RPMI7951 (cell line): ENCODE measurements around the gene WBP2. TPM values are rescaled to one million over a fixed set of nuclear protein-coding genes. Genes with fewer than 3 reads are reported as not detected.

Experiments used
- DNase-seq: peaks from one replicate; pipeline ENCODE4 v3.0.0-alpha.2; 2012; ENCODE audit warnings: low read depth
- total RNA-seq: library from RNA; depleted of rRNA; stranded (reverse); fragments of >200 nt; shearing (Covaris generic); gene quantifications from 2 replicates; pipeline ENCODE4 v1.2.3, GENCODE V29; 2014

Gene WBP2
- total RNA-seq, 1 experiment from 2014 or later = 24.9 TPM

DNA sequence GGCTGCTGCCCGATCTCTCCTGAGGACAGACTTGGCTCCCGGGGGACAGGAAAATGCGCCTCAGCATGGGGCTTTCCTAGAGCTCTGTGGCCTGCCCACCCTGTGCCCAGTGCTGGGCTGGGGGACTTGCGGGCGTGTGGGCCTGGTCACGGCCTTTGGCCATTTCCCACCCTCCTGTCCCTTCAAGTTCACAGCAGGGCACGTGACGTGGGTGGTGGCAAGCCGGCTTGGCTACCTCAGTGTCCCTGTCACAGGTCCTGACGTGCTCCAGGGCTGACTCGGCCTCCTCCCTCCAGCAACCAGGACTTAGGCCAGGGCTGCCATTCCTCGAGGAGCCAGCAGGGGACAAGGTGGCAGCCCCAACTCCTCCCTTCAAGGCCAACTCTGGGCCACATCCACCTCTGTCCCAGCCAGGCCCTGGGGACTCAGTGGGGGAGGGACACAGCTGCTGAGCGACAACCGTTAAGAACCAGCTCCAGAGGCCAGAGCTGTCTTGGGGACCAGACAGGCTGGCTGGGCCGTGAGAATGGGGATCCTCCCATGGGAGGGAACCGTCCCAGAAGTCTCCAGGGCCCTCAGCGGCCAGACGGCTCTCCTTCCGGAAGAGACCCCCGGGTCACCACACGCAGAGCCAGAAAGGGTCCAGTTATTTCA lies 9.9 kb downstream of the WBP2 start:
- peak; percentile 60 for DNase-seq

DNA sequence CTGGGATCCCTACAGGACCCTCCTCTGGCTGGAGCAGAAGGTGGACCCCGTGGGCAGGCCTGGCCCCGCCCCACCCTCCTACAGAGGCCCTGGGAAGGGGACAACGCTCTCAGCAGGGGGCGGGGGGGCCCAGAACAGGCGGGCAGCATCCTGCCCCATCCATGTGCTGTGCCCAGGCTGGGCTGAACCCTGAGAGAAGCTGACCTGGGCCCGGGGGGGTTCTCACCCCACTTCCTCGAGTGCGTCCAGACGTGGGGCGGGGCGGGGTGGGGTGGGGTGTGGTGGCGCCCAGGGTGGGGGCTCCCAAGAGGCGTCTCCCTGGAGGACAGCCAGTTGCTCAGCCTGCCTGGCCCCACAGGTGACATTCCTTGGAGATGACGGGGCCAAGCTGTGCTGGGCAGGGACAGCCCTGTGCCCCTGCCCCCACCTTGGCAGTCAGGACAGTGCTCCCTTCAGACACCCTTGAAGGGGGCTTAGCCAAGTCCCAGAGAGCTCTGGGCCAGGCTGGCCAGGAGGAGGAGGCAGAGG lies 10.5 kb downstream of the WBP2 start:
- no peak for DNase-seq

DNA sequence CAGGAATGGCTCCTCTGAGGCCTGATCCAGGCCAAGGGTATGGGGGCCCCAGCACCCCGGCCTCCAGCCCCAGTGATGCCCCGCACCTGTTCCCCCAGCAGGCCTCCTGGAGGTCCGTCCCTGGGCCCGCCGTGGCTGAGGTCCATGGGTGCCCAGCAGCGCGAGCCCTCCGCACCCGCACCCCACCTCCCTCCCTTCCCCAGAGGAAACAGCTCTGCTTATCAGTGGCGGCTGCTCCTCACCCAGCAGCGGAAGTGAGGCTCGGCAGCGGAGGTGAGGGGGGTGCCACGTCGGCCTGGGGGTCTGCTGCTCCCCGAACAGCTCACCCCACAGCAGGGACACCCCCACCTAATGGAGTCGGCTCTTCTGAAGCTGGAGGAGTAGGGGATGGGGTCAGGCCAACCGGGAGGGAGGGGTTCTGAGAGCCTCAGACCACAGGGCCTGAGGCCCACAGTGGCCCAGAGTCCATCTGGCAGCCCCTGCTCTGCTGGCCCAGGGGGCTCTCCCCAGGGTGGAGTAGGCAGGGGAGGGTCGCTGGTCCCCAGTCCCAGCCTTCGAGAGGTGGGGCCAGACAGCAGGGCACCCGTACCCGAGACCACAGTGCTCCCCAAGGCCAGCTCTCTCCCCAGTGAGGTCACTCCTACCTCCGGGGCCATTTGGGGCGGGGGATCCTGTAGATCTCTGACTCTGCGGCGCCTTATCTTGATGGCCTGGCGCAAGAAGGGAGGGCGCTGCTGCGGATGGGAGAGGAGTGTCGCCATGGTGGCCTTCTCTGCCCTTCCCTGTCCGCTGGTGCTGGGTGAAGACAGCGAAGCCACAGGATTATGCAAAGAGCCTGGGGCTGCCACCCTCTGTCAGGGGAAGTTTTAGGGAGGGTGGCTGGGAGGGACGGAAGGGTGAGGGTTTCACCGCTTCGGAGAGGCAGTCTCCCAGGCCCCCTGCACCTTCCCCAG lies 11.3 kb downstream of the WBP2 start, which contains the start of gene UNC13D:
Gene UNC13D, minus strand, starts transcription at position 828 of the 953 bp plus-strand sequence. Its CDS starts 67 bp downstream, at position 761.
- no peak for DNase-seq

DNA sequence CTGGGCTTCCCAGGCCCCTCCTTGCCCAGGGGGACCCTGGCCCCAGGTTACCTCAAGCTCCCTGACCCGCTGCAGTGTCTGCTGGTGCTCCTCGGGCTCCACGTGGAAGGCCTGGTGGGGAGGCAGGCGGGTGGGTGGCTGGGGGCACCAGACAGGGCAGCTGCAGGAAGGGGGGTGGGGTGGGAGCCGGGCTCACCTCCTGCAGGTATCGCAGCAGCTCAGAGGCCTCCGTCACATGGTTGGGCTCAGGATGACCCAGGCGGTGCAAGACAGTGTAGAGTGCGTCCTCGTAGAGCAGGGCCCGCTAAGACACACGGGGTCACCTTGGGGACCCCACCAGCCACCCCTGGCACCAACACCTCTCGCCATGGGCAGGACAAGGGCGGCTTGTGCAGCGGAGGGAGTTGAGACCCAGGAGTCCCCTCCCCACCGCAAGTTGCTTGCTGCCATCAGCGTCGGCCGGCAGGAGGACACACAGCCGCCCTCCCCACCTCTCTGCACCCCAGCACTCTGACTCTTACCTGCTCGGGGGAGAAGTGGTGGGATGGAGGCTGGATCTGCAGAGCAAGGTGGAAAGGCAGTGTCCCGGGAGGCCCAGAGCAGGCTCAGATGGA lies 12.1 kb downstream of the WBP2 start:
- no peak for DNase-seq

DNA sequence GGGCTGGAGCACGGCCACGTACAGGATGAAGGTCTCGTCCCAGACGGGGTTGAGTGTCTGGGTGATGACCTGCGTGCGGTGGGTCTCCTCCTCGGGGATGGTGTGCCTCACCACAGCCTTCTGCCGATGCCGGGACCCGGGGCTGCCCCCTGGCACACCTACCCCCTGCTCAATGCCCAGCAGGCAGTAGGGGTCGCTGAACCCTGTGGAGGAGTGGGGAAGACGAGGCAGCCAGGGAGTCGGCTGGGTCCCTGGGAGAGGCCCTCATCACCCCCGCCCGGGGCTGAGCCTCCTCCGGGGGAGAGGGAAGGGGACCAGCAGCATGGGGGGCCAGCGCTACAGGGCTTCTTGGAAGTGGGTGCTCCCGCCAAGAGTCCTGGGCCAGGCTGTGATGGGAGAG lies 12.7 kb downstream of the WBP2 start:
- DNase-seq = no peak

DNA sequence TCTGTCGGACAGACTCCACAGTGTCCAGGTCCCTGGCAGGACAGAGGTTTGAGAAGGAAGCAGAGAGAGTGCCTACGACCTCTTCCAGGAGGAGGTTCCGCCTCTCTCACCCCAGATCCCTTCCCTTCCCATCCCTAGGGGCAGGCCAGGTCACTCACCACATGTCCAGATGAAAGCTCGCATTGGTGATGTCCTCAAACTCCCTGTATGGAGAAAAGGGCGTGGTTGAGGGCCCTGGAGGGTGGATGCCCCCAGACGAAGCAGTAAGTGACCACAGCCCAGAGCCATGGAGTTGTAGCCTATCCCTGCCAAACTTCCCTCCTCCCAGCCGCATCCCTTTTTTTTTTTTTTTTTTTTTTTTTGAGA lies 14.4 kb downstream of the WBP2 start:
- peak; percentile 36 for DNase-seq

DNA sequence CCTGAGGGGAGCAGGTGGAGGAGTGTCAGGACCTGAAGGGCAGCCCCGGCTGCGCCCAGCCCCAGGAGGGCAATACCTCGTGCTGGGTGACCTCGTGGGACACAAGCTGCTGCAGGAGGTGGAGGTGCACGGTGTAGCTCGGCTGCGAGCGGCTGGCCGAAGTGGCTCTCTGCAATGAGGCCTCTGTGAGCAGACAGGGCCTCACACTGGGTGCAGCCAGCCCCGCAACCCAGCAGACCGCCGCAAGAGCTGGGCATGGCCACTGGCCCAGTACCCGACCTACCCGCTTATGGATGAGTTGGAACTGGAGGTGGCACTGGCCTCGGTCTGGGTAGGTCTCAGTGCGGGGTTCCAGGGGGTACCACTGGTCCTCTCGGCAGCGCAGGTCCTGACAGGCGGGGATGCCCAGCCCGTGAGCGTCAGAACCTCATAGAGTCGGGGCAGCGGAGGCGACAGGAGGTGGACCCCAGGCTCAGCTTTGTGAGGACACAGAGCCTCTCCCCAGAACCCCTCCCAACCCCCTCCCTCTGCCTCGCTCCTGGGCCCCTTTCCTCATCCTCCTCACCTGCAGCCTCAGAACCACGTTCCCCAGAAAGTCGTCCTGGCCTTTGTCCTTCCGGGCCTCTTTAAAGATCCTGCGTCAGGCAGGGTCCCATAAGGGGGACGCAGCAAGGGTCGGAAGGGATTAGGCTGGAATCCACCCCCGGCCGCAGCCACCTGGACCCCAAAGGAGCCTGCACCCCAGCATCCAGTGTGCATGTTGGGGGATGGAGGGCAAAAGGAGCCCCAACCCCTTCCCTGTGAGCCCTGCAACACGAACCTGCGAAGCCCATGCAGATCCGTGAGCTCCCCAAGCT lies 15.0 kb downstream of the WBP2 start:
- no peak for DNase-seq

DNA sequence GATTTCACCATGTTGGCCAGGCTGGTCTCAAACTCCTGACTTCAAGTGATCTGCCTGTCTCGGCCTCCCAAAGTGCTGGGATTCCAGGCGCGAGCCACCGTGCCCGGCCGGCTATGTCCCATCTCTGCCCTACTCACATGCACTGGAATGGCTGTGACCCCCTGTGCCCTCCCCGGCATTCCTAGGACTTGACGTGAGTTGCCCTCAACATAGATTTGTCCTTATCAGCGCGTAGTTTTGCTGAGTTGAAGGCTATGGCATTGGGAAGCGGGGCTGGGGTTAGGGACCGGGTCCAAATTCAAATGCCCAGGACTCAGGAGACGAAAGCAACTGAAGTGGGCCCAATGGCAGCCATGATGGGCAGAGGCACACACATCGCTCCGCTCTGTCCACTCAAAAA lies 16.7 kb downstream of the WBP2 start:
- DNase-seq = no peak

DNA sequence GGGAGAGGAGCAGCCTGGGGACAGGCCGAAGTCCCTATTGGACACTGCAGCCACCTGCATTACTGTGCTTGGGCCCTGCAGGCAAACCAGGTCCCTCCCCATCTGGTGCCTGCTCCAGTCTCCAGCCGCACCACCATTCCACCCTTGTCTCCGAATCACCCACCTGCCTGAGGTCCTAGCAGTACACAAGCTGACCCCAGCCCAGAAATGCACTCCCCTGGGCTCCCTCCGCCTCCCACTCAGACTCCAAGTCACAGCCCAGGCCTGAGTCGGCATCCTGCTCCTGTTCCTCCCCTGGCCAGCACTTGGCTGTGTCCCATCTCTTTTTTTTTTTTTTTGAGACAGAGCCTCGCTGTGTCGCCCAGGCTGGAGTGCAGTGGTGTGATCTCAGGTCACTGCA lies 17.2 kb downstream of the WBP2 start:
- no peak for DNase-seq

DNA sequence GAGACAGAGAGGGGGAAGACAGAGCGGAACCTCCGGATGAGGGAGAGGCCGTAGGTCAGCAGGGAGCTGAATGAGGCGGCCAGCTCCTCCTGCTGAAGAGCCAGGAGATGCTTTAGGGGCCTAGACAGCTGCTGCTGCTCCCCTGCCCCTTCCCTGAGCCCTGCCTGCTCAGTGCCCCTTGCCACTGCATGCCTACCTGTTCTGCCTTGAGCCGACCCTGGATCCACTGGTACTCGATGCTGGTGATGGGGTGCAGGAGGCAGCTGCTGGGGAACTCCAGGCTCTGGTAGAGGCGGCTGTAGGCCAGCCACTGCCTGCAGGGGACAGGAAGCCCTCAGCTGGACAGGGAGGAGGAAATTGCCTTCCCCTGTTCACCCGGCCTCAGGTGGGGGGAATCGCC lies 18.5 kb downstream of the WBP2 start:
- no peak for DNase-seq

DNA sequence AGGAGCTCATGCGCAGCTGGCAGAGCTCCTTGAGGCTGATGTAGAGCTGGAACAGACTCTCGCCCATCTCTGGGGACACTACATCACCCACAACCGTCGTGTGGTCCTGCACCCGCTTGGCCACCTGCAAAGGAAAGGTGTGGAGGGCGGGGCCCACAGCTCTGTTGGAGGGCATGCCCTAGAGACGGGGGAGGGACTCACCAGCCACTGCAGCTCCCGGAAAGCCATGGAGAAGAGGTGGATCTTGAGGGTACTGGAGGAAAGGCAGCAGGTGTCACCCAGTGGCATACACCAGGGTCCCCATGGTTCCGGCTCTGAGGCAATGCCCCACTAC lies 19.5 kb downstream of the WBP2 start:
- DNase-seq = no peak

DNA sequence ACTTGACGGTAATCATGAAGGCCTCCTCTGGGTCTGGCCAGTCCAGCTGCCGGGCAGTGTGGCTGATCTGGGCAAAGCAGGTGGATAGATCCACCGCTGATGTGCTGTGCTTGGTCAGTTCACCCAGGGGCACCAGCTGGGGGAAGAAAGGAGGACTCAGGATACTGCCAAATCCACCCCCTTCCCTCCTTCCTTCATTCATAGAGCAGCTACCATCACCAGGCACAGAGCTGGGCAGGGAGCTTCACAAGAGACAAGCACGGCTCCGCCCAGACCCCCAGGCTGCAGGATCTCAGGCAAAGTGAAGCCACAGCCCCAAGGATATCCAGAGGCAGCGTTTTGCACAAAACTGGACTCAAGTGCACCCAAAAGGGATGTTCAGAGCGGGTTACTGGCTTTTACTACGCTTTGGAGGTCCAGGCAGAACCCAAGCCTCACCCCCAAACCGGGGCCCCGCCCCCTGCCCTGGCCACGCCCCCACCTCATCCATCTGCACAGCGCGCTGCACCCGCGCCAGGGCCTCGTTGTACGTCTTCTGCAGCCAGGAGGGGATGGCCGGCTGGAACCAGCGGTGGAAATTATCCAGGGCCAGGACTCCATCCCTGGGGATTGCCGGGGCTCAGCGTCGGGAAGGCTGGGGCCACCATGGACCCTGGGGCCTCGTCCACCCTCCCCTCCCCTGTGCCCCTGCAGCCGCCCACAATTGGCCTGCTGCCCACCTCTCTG lies 20.0 kb downstream of the WBP2 start:
- no peak for DNase-seq

DNA sequence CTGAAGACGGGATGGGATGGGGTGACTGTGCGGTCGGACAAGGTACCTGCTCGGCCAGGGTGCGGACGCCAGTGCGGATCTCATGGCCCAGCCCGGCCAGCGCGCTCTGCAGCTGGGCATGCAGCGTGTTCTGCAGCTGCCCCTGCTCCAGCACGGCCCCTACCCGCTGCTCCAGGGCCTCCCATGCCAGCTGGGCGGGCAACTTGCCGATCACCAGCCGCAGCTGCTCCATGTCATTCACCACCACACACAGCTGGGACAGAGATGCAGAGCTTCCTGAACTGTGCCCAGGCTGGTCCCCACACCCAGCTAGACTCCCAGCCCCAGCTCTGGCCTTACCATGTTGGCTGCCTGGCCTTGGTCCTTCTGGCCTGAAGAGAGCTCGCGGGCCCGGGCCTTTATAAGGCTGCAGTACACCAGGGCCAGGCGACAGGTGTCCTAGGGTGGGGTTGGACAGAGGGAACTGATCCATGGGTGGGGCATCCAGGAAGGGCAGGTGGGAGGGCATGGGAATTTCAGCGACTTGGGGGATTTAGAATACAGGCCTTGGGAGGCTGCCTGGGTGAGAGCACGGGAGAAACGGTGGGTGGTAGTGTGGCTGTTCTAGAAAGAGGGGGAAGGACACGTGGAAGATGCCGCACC lies 20.7 kb downstream of the WBP2 start:
- no peak for DNase-seq

DNA sequence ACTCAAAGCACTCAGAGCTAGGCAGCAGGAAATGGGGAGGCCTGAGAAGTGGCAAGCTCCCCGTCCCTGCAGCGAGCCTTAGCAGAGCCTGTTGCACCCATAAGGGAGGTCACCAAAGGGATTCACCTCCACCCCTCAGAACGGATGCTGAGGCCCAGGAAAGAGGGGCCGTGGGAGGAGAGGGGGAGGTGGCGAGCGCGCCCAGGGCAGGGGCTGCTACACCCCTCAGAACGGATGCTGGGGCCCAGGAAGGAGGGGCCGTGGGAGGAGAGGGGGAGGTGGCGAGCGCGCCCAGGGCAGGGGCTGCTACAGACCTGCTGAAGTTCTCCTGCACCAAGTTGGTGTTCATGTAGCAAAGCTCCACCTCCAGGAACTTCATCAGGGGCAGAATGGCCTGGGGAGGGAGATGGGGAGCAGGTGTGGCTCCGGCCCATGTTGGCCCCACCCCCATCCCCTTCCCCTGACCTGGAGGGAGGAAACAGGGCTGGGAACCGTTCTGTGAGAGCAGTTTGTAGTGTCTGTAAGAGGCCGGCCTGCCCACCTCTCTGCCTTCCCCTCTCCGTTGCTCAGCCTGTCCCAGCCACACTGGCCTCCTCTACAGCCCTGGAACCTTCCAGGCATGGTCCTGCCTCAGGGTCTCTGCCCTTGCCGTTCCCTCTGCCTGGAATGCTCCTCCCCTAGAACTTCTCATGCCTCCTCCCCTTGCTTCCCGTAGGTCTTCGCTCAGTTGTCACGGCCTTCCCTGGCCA lies 22.3 kb downstream of the WBP2 start:
- DNase-seq = no peak

DNA sequence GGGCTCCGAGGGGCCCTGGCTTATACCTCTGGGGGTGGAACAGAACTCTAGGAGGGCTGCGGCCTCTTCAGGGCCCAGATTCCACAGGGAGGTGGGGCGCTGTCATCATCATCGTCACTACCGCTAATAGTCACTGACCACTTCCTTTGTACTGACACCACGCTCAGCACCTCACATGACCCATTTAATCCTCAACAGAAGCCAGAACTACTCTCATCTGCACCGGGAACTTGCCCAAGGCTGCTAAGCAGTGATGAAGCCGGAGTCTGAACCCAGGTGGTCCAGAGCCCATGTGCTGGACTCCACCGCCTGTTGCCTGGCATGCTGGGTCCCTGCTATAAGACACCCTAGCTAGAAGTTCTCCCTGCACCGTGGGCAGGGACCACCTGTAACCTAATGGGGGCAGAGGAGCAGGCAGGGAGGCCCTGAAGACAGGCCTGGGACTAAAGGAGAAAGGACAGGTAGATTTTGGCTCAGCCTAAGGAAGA lies 22.9 kb downstream of the WBP2 start:
- peak; percentile 76 for DNase-seq

DNA sequence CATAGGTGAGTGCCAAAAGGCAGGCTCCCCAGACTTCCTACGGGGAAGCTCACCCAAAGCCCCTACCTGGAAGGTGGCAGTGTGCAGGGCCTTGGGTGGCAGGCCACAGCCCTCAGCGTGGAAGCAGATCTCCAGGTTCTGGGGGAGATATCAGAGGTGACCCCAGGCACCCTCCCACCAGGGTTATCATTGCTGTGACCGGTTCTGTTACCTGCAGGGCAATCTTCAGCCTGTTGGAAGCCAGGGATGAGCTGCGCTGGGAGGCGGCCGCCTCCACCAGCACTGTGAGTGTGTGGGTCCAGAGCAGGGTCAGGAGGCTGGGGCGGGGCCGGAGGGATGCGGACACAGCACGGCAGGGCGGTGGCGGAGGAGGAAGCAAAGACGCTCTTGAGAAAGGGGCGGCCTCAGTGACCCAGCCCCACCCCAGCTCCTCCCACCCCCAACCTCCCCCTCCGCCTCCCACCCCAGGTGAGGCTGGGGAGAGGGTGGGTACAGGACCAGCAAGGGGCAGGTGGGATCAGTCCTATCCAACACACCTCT lies 24.0 kb downstream of the WBP2 start:
- DNase-seq = no peak

DNA sequence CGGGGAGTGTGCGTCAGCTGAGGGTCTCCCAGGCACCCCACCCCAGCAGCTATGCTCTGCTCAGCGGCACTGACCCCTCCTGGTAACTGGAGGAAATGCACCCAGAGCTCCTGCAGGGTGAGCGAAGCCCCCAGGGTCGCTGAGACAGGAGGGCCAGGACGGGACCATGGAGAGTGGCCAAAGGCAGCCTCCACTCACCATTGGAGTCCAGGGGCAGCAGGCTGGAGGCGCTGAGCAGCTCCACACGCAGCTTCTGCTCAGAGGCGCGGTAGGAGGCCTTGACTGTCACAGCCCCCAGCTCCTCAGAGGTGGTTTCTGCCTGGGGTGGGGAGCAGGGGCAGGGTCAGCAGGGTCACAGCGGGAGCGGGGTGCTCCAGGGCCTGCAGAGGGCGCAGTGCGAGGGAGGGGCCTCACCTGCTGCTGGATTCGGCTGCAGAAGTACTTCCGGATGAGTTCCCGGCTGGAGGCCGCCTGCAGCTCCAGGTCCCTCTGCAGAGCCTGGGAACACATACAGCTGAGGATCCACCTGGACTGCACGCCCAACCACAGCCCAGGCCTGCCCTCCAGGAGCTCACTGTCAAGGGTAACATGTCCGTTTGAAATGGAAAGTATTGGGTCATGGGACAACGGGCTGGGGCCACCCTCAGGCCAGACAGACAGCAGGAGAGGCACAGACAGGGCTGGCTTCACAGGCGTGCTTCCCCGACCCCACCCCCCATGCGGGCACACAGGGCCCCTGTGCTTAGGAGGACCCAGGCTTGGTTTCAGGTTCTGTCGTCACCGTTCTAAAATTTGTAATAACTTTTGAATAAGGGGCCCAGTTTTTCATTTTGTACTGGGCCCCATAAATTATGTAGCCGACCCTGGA lies 24.7 kb downstream of the WBP2 start:
- DNase-seq = no peak

DNA sequence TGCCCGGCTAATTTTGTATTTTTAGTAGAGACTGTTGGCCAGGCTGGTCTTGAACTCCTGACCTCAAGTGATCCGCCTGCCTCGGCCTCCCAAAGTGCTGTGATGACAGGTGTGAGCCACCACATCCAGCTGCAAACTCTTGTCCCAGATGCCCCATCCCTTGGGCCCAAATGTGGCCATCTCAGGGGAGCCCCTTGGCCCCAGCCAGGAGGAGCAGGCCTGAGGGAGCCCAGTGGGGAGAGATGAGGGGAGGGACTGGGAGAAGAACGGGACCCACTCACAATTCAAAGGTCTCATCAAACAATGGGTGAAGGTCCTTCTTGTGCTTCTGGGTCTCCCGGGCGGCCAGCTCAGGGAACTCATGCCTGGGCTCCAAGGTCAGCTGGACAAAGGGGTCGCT lies 25.4 kb downstream of the WBP2 start:
- DNase-seq = no peak
